DOHH2 (cell line): ENCODE measurements around the gene CCL13.

Source experiments
- H3F3A ChIP-seq: fragments of 200-600 bp; sonication (generic), shearing (Covaris generic); 2 replicates; pipeline ENCODE4 v1.6.0; 2016; ENCODE audit warnings: antibody characterized with exemption, mild to moderate bottlenecking; ENCODE audit not compliant: control insufficient read depth, insufficient read depth
- H3K27ac ChIP-seq: fragments of 200-600 bp; sonication (generic); 2 replicates; pipeline ENCODE4 v1.5.1; 2014; ENCODE audit warnings: low read depth, mild to moderate bottlenecking, low read length, moderate library complexity
- H3K27me3 ChIP-seq: fragments of 200-600 bp; sonication (generic); 2 replicates; pipeline ENCODE4 v1.6.1; 2014; ENCODE audit warnings: mild to moderate bottlenecking, low read length, mixed read lengths; ENCODE audit not compliant: control insufficient read depth
- H3K36me3 ChIP-seq: fragments of 200-600 bp; sonication (generic); 2 replicates; pipeline ENCODE4 v1.6.1; 2014; ENCODE audit warnings: mild to moderate bottlenecking, low read length, moderate library complexity, mixed read lengths; ENCODE audit not compliant: control insufficient read depth
- H3K4me1 ChIP-seq: fragments of 200-600 bp; sonication (generic); 2 replicates; pipeline ENCODE4 v1.6.1; 2014; ENCODE audit warnings: mild to moderate bottlenecking, low read length, mixed read lengths; ENCODE audit not compliant: control insufficient read depth
- H3K4me2 ChIP-seq: fragments of 200-600 bp; sonication (generic); 2 replicates; pipeline ENCODE4 v1.6.0; 2014; ENCODE audit warnings: mild to moderate bottlenecking, low read length, moderate library complexity
- H3K4me3 ChIP-seq: fragments of 200-600 bp; sonication (generic); 2 replicates; pipeline ENCODE4 v1.5.1; 2014; ENCODE audit warnings: mild to moderate bottlenecking, low read length, mixed read lengths
- H3K79me2 ChIP-seq: fragments of 200-600 bp; sonication (generic); 2 replicates; pipeline ENCODE4 v1.6.1; 2014; ENCODE audit warnings: mild to moderate bottlenecking, low read length, mixed read lengths; ENCODE audit not compliant: control insufficient read depth
- H3K9me2 ChIP-seq: fragments of 200-600 bp; sonication (generic); replicated peaks from 2 replicates; pipeline ENCODE4 v1.6.1; 2014; ENCODE audit warnings: mild to moderate bottlenecking, low read length, mixed read lengths; ENCODE audit not compliant: control insufficient read depth
- H3K9me3 ChIP-seq: fragments of 200-600 bp; sonication (generic); 2 replicates; pipeline ENCODE4 v1.6.1; 2014; ENCODE audit warnings: antibody characterized with exemption, low read length, mixed read lengths; ENCODE audit not compliant: control insufficient read depth, insufficient read depth
- H4K20me1 ChIP-seq: fragments of 200-600 bp; sonication (generic); 2 replicates; pipeline ENCODE4 v1.6.0; 2014; ENCODE audit warnings: low read depth, mild to moderate bottlenecking, antibody characterized with exemption, low read length, moderate library complexity; ENCODE audit not compliant: control insufficient read depth, insufficient read depth
- EZH2phosphoT487 ChIP-seq: fragments of 200-600 bp; sonication (generic); IDR thresholded peaks from 2 replicates; pipeline ENCODE4 v1.6.1; 2017; ENCODE audit warnings: borderline replicate concordance, mild to moderate bottlenecking, antibody characterized with exemption, low read length, moderate library complexity, mixed read lengths
- TF ChIP-seq, protein P1 (sequence below): fragments of 200-600 bp; sonication (generic); IDR thresholded peaks from one replicate; pipeline ENCODE4 v1.5.1; 2014; ENCODE audit warnings: antibody characterized with exemption, mild to moderate bottlenecking, low read depth, low read length; ENCODE audit not compliant: poor library complexity, severe bottlenecking

The CCL13 gene

DNA sequence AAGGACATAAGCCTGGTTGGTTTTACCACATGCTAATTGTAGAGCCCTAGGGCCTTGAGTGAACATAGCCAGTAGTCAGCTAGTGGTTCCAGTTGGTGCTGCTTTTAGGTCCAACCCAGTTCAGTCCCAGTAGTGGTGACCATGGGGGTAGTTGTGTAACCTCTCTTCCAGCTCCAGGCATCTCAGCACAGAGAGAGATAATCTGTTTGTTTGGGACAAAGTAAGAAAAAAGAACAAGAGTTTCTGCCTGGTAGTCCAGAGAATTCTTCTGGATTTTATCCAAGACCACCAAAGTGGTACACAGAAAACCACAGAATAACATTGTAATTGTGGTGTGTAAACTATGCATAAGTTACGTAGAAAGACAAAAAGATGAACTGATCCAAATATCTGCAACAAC is 5.2 kb upstream of the CCL13 start:
- no peaks in the 10 kb centered on the region for H3K9me3 ChIP-seq

DNA sequence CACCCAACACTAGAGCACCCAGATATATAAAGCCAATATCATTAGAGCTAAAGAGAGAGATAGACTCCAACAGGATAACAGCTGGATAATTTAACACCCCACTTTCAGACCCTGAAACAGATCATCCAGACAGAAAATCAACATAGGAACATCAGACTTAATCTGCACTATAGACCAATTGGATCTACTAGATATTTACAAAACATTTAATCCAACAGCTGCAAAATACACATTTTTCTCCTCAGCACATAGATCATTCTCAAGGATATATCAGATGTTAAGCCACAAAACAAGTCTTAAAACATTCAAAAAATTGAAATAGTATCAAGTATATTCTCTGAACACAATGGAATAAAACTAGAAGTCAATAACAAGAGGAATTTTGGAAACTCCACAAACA is 4.1 kb upstream of the CCL13 start:
- Histone ChIP-seq H3K9me3 (no peaks in the 10 kb centered on the region), H3K4me3 (no peak overlapping the region), H3K9me2 (no peaks in the 10 kb centered on the region), H4K20me1 (no peaks in the 10 kb centered on the region), H3K4me2 (no peak overlapping the region), H3F3A (no peaks in the 10 kb centered on the region), H3K27ac (no peak overlapping the region), H3K27me3 (no peaks in the 10 kb centered on the region; the same call in 1 of the 2 replicates), H3K79me2 (no peaks in the 10 kb centered on the region), H3K36me3 (no peaks in the 10 kb centered on the region), H3K4me1 (no peaks in the 10 kb centered on the region)
- TF ChIP-seq EZH2phosphoT487 = no peak
- TF ChIP-seq, protein P1, sequence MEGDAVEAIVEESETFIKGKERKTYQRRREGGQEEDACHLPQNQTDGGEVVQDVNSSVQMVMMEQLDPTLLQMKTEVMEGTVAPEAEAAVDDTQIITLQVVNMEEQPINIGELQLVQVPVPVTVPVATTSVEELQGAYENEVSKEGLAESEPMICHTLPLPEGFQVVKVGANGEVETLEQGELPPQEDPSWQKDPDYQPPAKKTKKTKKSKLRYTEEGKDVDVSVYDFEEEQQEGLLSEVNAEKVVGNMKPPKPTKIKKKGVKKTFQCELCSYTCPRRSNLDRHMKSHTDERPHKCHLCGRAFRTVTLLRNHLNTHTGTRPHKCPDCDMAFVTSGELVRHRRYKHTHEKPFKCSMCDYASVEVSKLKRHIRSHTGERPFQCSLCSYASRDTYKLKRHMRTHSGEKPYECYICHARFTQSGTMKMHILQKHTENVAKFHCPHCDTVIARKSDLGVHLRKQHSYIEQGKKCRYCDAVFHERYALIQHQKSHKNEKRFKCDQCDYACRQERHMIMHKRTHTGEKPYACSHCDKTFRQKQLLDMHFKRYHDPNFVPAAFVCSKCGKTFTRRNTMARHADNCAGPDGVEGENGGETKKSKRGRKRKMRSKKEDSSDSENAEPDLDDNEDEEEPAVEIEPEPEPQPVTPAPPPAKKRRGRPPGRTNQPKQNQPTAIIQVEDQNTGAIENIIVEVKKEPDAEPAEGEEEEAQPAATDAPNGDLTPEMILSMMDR = no peak

More for the DNA sequence above, 5.2 kb upstream of the CCL13 start:
- H3F3A ChIP-seq = no peaks in the 10 kb centered on the region
- no peak for TF ChIP-seq EZH2phosphoT487
- TF ChIP-seq, protein P1 = no peak
- H3K4me1 ChIP-seq = no peaks in the 10 kb centered on the region
- H4K20me1 ChIP-seq = no peaks in the 10 kb centered on the region
- H3K27ac ChIP-seq = no peak overlapping the region
- H3K4me3 ChIP-seq = no peak overlapping the region
- H3K79me2 ChIP-seq = no peaks in the 10 kb centered on the region
- no peaks in the 10 kb centered on the region for H3K9me2 ChIP-seq
- no peaks in the 10 kb centered on the region; the same call in 1 of the 2 replicates for H3K27me3 ChIP-seq
- no peak overlapping the region for H3K4me2 ChIP-seq
- H3K36me3 ChIP-seq = no peaks in the 10 kb centered on the region

DNA sequence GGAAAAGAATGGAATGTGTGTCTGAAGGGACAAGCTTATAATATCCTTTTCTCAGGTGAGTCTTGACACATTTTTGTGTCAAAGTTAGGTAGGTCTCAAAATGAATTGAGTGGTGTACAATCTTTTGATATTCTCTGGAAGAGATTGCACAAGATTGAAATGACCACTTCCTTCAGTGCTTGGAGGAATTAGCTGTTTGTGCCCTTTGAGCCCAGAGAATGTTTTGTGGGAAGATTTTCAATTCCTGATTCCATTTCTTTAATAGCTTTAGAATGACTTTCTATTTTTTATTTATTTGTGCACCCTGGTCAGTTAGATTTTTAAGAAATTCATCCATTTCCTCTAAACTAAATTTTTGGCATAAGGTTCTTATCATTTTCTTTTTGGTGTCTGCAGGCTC is 1.6 kb upstream of the CCL13 start:
- H3K27ac ChIP-seq = no peak overlapping the region
- H3K36me3 ChIP-seq = no peaks in the 10 kb centered on the region
- no peak overlapping the region for H3K4me2 ChIP-seq
- H3K9me2 ChIP-seq = no peaks in the 10 kb centered on the region
- no peaks in the 10 kb centered on the region for H3F3A ChIP-seq
- no peaks in the 10 kb centered on the region for H3K79me2 ChIP-seq
- TF ChIP-seq EZH2phosphoT487 = no peak
- TF ChIP-seq, protein P1 = no peak
- no peaks in the 10 kb centered on the region for H3K9me3 ChIP-seq
- H4K20me1 ChIP-seq = no peaks in the 10 kb centered on the region
- H3K4me1 ChIP-seq = no peaks in the 10 kb centered on the region
- no peaks in the 10 kb centered on the region; the same call in 1 of the 2 replicates for H3K27me3 ChIP-seq
- H3K4me3 ChIP-seq = no peak overlapping the region

DNA sequence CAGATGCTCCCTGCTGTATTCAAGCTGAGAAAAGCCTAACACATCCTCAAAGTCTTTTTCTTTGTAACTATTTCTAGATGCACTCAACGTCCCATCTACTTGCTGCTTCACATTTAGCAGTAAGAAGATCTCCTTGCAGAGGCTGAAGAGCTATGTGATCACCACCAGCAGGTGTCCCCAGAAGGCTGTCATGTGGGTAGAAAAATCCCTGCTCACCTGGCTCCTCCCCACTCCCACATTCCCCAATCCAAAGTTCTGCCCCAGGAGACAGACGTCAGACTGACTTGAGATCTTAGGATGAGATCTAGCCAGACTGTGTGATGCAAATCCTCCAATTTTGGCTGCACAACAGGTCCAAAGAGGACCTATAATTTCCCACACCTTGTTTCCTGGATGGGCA is 1.1 kb downstream of the CCL13 start:
- H3K27ac ChIP-seq = no peak overlapping the region
- no peaks in the 10 kb centered on the region for H3K4me1 ChIP-seq
- no peak for TF ChIP-seq EZH2phosphoT487
- TF ChIP-seq, protein P1 = no peak
- H3K9me2 ChIP-seq = no peaks in the 10 kb centered on the region
- no peaks in the 10 kb centered on the region for H3F3A ChIP-seq
- H3K4me3 ChIP-seq = no peak overlapping the region
- H3K36me3 ChIP-seq = no peaks in the 10 kb centered on the region
- no peaks in the 10 kb centered on the region for H4K20me1 ChIP-seq
- H3K4me2 ChIP-seq = no peak overlapping the region
- no peaks in the 10 kb centered on the region for H3K79me2 ChIP-seq
- no peaks in the 10 kb centered on the region; the same call in 1 of the 2 replicates for H3K27me3 ChIP-seq
- no peaks in the 10 kb centered on the region for H3K9me3 ChIP-seq
